Esophagus squamous epithelium (tissue), 4 donors: ENCODE results near the gene ZNF613.

Experiments used
- CTCF ChIP-seq, 6 experiments: fragments of 450-650 bp in 4 of 6; fragments of 200-600 bp in 2 of 6; sonication (generic) in 2 of 6; IDR thresholded peaks; one replicate each; pipeline ENCODE4 v1.5.1; 2016 to 2019; ENCODE audit warnings: antibody characterized with exemption in 6 of 6, mild to moderate bottlenecking in 4 of 6, moderate library complexity in 4 of 6
- POLR2A ChIP-seq, 4 donors: fragments of 450-650 bp; IDR thresholded peaks; one replicate each; pipeline ENCODE4 v1.6.1; 2017; ENCODE audit warnings: antibody characterized with exemption in 4 of 4, mild to moderate bottlenecking in 4 of 4, moderate library complexity in 3 of 4

GRCh38 chr19:51921949-51922348 lies 5.3 kb upstream of the ZNF613 start:
- TF ChIP-seq CTCF (IDR thresholded peaks at IDR 0.05) = no peak
- TF ChIP-seq POLR2A (IDR thresholded peaks at IDR 0.05) = no peak
